Activated CD8-positive, alpha-beta memory T cell treated with anti-CD3 and anti-CD28 coated beads for 24 hours (primary cell): ENCODE measurements around the gene SNX10.
A peak's percentile ranks its signal among the peaks of the same experiment; 100 is the strongest.

Source experiments
- DNase-seq: peaks from one replicate; pipeline ENCODE4 v3.0.0-alpha.2; 2020

Gene SNX10

GRCh38 chr7:26305090-26305868 is 13.6 kb downstream of the SNX10 start:
- no peak for DNase-seq

GRCh38 chr7:26305869-26306665 is 14.4 kb downstream of the SNX10 start:
- DNase-seq: no peak

- no peak for DNase-seq
Observed at GRCh38 chr7:26306790-26307189, 15.1 kb downstream of the SNX10 start.

GRCh38 chr7:26307226-26307625 is 15.6 kb downstream of the SNX10 start:
- no peak for DNase-seq

GRCh38 chr7:26307791-26308190 is 16.1 kb downstream of the SNX10 start:
- DNase-seq: no peak

GRCh38 chr7:26308551-26308950 is 16.9 kb downstream of the SNX10 start:
- no peak for DNase-seq

GRCh38 chr7:26309089-26309488 is 17.4 kb downstream of the SNX10 start:
- DNase-seq: no peak

GRCh38 chr7:26311798-26312197 is 20.1 kb downstream of the SNX10 start:
- no peak for DNase-seq

GRCh38 chr7:26317211-26317610 is 25.5 kb downstream of the SNX10 start:
- DNase-seq: no peak

GRCh38 chr7:26318921-26319320 is 27.3 kb downstream of the SNX10 start:
- DNase-seq: no peak

GRCh38 chr7:26319636-26320035 is 28.0 kb downstream of the SNX10 start:
- DNase-seq: no peak

- DNase-seq: no peak
Observed at GRCh38 chr7:26320878-26321277, 29.2 kb downstream of the SNX10 start.

GRCh38 chr7:26321435-26321834 is 29.8 kb downstream of the SNX10 start:
- no peak for DNase-seq

- peak; percentile 43 for DNase-seq
Observed at GRCh38 chr7:26326211-26326610, 34.5 kb downstream of the SNX10 start.

- DNase-seq: peak; percentile 47
Observed at GRCh38 chr7:26328498-26329390, 37.1 kb downstream of the SNX10 start.

GRCh38 chr7:26329520-26330255 is 38.0 kb downstream of the SNX10 start:
- DNase-seq: peak; percentile 32

- no peak for DNase-seq
Observed at GRCh38 chr7:26331113-26331512, 39.5 kb downstream of the SNX10 start.

GRCh38 chr7:26331789-26332188 is 40.1 kb downstream of the SNX10 start:
- no peak for DNase-seq

GRCh38 chr7:26332698-26333097 is 41.0 kb downstream of the SNX10 start:
- no peak for DNase-seq

- no peak for DNase-seq
Observed at GRCh38 chr7:26334166-26334859, 42.7 kb downstream of the SNX10 start.

- DNase-seq: no peak
Observed at GRCh38 chr7:26337232-26337865, 45.7 kb downstream of the SNX10 start.
